A673 (cell line): ENCODE measurements around the gene UBE2D2.

Experiments used
- CTCF ChIP-seq: fragments of 300-800, 200-600 bp; sonication (generic); conservative IDR thresholded peaks from 2 replicates; pipeline ENCODE4 v1.5.1; 2017; ENCODE audit warnings: low read depth, mild to moderate bottlenecking, antibody characterized with exemption, low read length, moderate library complexity, mixed read lengths
- EZH2 ChIP-seq: fragments of 200-600 bp; sonication (generic); IDR thresholded peaks from 2 replicates; pipeline ENCODE4 v1.6.1; 2017; ENCODE audit warnings: borderline replicate concordance, low read depth, mild to moderate bottlenecking, mixed read lengths, antibody characterized with exemption, low read length; ENCODE audit not compliant: poor library complexity, severe bottlenecking

DNA sequence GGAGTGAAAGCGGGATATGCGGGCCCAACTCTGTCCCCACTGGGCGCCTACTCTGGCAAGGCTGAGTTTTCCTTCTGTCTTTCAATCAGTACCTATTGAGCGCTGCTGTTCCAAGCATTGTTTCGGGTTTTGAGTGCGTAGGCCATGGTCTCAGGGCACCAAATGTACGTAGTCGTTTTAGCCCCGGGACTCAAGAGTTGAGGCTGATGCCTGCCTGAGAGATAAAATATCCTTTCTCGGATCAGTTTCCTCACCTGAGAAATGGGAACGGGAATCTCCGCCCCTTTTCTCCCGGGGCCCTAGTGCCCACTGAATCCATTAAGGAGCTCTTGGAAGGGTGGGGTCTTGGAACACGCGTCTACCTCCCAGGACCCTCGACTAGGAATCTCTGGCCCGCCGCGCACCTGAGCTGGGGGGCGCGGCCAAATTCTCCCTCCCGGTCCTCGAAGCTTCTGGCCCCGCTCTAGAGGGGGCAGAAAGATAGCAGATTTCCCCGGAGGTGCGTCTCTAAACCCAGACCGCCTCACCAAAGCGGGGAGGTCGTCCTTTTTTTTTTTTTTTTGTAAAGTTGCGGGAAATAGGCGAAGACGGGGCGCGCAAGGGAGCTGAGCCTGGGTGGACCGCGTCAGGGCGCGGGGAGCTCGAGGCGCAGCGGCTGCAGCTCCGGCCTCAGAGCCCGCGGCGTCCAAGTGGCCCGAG lies 86.5 kb downstream of the UBE2D2 start:
- no peak for TF ChIP-seq CTCF
- TF ChIP-seq EZH2 = no peak
